GM12878 (cell line): ENCODE data around the gene RAD51B. TPM values are rescaled to one million over a fixed set of nuclear protein-coding genes. Genes with fewer than 3 reads are reported as not detected.

Experiments used
- ATAC-seq: fragments of 200-7000 bp; cut with Tn5 transposase; 3 replicates; pipeline ENCODE4 v1.9.1; 2020; ENCODE audit warnings: mild to moderate bottlenecking, moderate library complexity
- BruUV-seq: library from RNA; stranded (reverse); fragments of 400-500 nt; replicated peaks from 2 replicates; lab custom pipeline; 2021; lab: Mats Ljungman, UMichigan
- CTCF ChIA-PET: fragments of 300-600 bp; sonication (Branson Sonifier 250); formaldehyde crosslinking; extraction: SDS; loops from one replicate; lab custom pipeline; 2021; ENCODE audit warnings: inconsistent platforms; lab: Yijun Ruan, JAX
- POLR2A ChIA-PET: fragments of 350-600 bp; formaldehyde crosslinking; extraction: SDS; loops from one replicate; lab custom pipeline; 2021; ENCODE audit warnings: inconsistent platforms; lab: Charles Lee
- RAD21 ChIA-PET: fragments of 300-600 bp; sonication (Branson Sonifier 250); formaldehyde crosslinking; loops from one replicate; lab custom pipeline; 2023; ENCODE audit warnings: antibody characterized with exemption; ENCODE audit not compliant: unreplicated experiment; lab: Charles Lee
- SMC1A ChIA-PET: fragments of 300-600 bp; sonication (Branson Sonifier 250); formaldehyde crosslinking; loops from one replicate; lab custom pipeline; 2023; ENCODE audit not compliant: unreplicated experiment, uncharacterized antibody; lab: Charles Lee
- DNase-seq: peaks from one replicate; pipeline ENCODE4 v3.0.0-alpha.2; 2011; ENCODE audit warnings: low read depth, low spot score
- FAIRE-seq: peaks from 3 replicates; lab custom pipeline; 2011; peaks lifted over from hg19 to GRCh38; lab: Jason Lieb, UNC
- H2AFZ ChIP-seq: 2 replicates; pipeline ENCODE4 v1.6.0; 2011; ENCODE audit warnings: low read depth, low read length, control low read depth; ENCODE audit not compliant: control insufficient read depth
- H3K27ac ChIP-seq: 2 replicates; pipeline ENCODE4 v1.5.1; 2011; ENCODE audit warnings: control low read depth; ENCODE audit not compliant: control insufficient read depth, insufficient read depth
- H3K27me3 ChIP-seq, 2 experiments: replicated peaks in 1 of 2; 2 replicates each; pipeline versions ENCODE4 v1.6.0 to v1.6.1; 2011; ENCODE audit warnings: low read length in 1 of 2; ENCODE audit not compliant: control insufficient read depth in 2 of 2, insufficient read depth in 2 of 2
- H3K36me3 ChIP-seq, 2 experiments: 2 replicates each; pipeline ENCODE4 v1.5.1; 2011; ENCODE audit warnings: low read length in 1 of 2; ENCODE audit not compliant: control insufficient read depth in 2 of 2, insufficient read depth in 2 of 2
- H3K4me1 ChIP-seq: 2 replicates; pipeline ENCODE4 v1.6.1; 2011; ENCODE audit warnings: mild to moderate bottlenecking, low read length, moderate library complexity, mixed read lengths; ENCODE audit not compliant: control insufficient read depth, insufficient read depth
- H3K4me2 ChIP-seq: 2 replicates; pipeline ENCODE4 v1.6.0; 2011; ENCODE audit warnings: control low read depth; ENCODE audit not compliant: control insufficient read depth, insufficient read depth
- H3K4me3 ChIP-seq: fragments of 200-600 bp; sonication (generic); 2 replicates; pipeline ENCODE4 v1.5.1; 2016
- H3K79me2 ChIP-seq: 2 replicates; pipeline ENCODE4 v1.6.0; 2011; ENCODE audit warnings: low read length; ENCODE audit not compliant: control insufficient read depth, insufficient read depth
- H3K9ac ChIP-seq: 2 replicates; pipeline ENCODE4 v1.8.0; 2011; ENCODE audit warnings: low read length, control low read depth, mixed read lengths; ENCODE audit not compliant: control insufficient read depth, insufficient read depth
- H3K9me3 ChIP-seq: replicated peaks from 3 replicates; pipeline ENCODE4 v1.5.1; 2011; ENCODE audit warnings: mild to moderate bottlenecking, low read length; ENCODE audit not compliant: control insufficient read depth, insufficient read depth
- H4K20me1 ChIP-seq: 2 replicates; pipeline ENCODE4 v1.6.0; 2011; ENCODE audit not compliant: control insufficient read depth, insufficient read depth
- ASH2L ChIP-seq: fragments of 300-600, 200-600 bp; sonication (generic); IDR thresholded peaks from 2 replicates; pipeline ENCODE4 v1.6.1; 2017; ENCODE audit warnings: low read depth, mild to moderate bottlenecking, borderline replicate concordance
- ATF7 ChIP-seq: fragments of 450-650 bp; IDR thresholded peaks from 2 replicates; pipeline ENCODE4 v1.6.1; 2016; ENCODE audit warnings: low read depth, mild to moderate bottlenecking
- BCL11A ChIP-seq: IDR thresholded peaks from 2 replicates; pipeline ENCODE4 v1.6.1; 2011; ENCODE audit warnings: low read depth, low read length
- BMI1 ChIP-seq: fragments of 450-650 bp; IDR thresholded peaks from 2 replicates; pipeline ENCODE4 v1.6.1; 2016; ENCODE audit warnings: mild to moderate bottlenecking, moderate library complexity, borderline replicate concordance
- E2F8 ChIP-seq: fragments of 450-650 bp; IDR thresholded peaks from 2 replicates; pipeline ENCODE4 v1.6.1; 2018; ENCODE audit warnings: mild to moderate bottlenecking, low read depth, moderate library complexity; ENCODE audit not compliant: partially characterized antibody
- FOXM1 ChIP-seq: IDR thresholded peaks from 2 replicates; pipeline ENCODE4 v1.6.1; 2012; ENCODE audit warnings: low read depth, mild to moderate bottlenecking, inconsistent platforms, low read length, moderate library complexity
- HSF1 ChIP-seq: fragments of 150-350 bp; IDR thresholded peaks from 2 replicates; pipeline ENCODE4 v1.6.1; 2014; ENCODE audit warnings: mild to moderate bottlenecking, low read depth, low read length
- MYB ChIP-seq: fragments of 150-350 bp; IDR thresholded peaks from 2 replicates; pipeline ENCODE4 v1.6.1; 2014; ENCODE audit warnings: mild to moderate bottlenecking, low read depth, low read length, borderline replicate concordance
- NFIC ChIP-seq: IDR thresholded peaks from 2 replicates; pipeline ENCODE4 v1.6.1; 2012; ENCODE audit warnings: low read depth, mild to moderate bottlenecking, inconsistent platforms, low read length, moderate library complexity
- POLR2A ChIP-seq: IDR thresholded peaks from 2 replicates; pipeline ENCODE4 v1.6.1; 2011; ENCODE audit warnings: low read depth, mild to moderate bottlenecking, low read length
- POLR2AphosphoS5 ChIP-seq: IDR thresholded peaks from 2 replicates; pipeline ENCODE4 v1.6.1; 2011; ENCODE audit warnings: mild to moderate bottlenecking, low read length, inconsistent platforms
- RCOR1 ChIP-seq: conservative IDR thresholded peaks from 2 replicates; pipeline ENCODE4 v1.6.1; 2012; ENCODE audit warnings: low read depth, low read length, improper control_type of control experiment
- TCF12 ChIP-seq: IDR thresholded peaks from 2 replicates; pipeline ENCODE4 v1.6.1; 2011; ENCODE audit warnings: low read depth, mild to moderate bottlenecking, low read length
- ZSCAN29 ChIP-seq: fragments of 450-650 bp; IDR thresholded peaks from 2 replicates; pipeline ENCODE4 v1.6.1; 2017; ENCODE audit warnings: mild to moderate bottlenecking, moderate library complexity
- WGBS: methylation state at CpG from one replicate; pipeline ENCODE4 v1.1.6; 2016; ENCODE audit warnings: low lambda C conversion rate; ENCODE audit not compliant: insufficient replicate concordance, insufficient coverage; ENCODE audit errors: missing lambda C conversion rate; 5-methylcytosine and 5-hydroxymethylcytosine counted together
- in situ Hi-C: fragments of 300-500 bp; cut with MboI; formaldehyde crosslinking; loops from 9 replicates; pipeline ENCODE4 v1.14.3; 2018; ENCODE audit warnings: mixed read lengths
- intact Hi-C: fragments of 100-400 bp; cut with micrococcal nuclease; formaldehyde crosslinking; loops from one replicate; pipeline ENCODE4 v1.14.2; 2022; ENCODE audit not compliant: unreplicated experiment
- polyA plus RNA-seq, 11 experiments: library from polyadenylated mRNA; depleted of rRNA in 4 of 11; unstranded in 6 of 11; stranded (reverse) in 5 of 11; fragments of >200 nt; fragmentation: Nextera tagmentation in 4 of 11; fragmentation: Illumina TruSeq in 1 of 11; extraction: Ambion mirVana in 4 of 11; extraction: Trizol in 1 of 11; gene quantifications; 1 replicate in 1 of 11; 2 replicates in 10 of 11; pipeline versions ENCODE4 v1.2.1 to v1.2.3, GENCODE V29; 2011 to 2016; ENCODE audit warnings: inconsistent platforms in 2 of 11, missing spikeins in 2 of 11, low read depth in 1 of 11
- total RNA-seq, 4 experiments: library from RNA; depleted of rRNA in 3 of 4; stranded (reverse); fragments of >200 nt in 3 of 4; fragmentation: Illumina TruSeq in 1 of 4; extraction: Trizol in 1 of 4; gene quantifications; 2 replicates each; pipeline versions ENCODE4 v1.2.1 to v1.2.3, GENCODE V29; 2013 to 2021
- TF ChIP-seq, protein P1 (sequence below): fragments of 450-650 bp; IDR thresholded peaks from 2 replicates; pipeline ENCODE4 v1.6.1; 2016; ENCODE audit warnings: mild to moderate bottlenecking
- TF ChIP-seq, protein P2 (sequence below): fragments of 450-650 bp; IDR thresholded peaks from 2 replicates; pipeline ENCODE4 v1.6.1; 2016; ENCODE audit warnings: mild to moderate bottlenecking, moderate library complexity, borderline replicate concordance

The RAD51B gene
- total and polyA plus RNA-seq, 10 of the 15 experiments (the other 5 are each of a cell fraction or from before 2014, with no cell fraction given), result 9.8 to 26.8 (median 21.3) TPM

DNA sequence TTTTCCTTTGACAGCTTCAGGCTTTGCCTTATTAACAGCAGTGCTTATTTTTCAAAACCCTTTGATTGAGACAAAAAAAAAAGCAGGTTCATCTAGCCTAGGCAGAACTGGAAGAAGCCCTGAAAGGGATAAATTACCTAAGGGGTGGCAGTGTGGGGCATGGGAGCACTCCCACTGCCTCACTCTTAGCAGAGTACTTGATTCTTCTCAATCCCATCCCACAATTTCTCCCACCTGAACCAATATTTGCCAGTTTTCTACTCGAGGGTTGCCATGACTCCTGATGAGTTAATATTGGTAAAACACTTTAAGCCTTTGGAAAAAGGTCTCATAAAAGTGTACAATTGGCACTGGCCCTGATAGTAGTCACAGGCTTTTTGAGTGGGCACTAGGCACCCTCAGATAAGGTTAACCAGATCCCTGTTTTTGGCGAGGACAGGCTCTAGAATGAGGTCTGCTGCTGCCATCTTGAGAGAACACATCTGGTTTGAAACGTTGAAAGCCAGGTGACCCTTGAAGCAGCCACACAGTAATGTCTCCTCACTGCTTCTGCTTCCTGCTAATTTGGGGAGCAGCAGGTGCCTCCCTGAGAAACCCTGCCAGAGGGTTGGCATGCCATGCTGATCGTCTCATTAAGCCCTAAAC lies 320.0 kb downstream of the RAD51B start:
- intact Hi-C loops (no loop called here), in situ Hi-C loops (no loop called here)
- RAD21 ChIA-PET, result no interaction called here
- H3K27me3 ChIP-seq, result no peaks in the 10 kb centered on the region
- no peak for ATAC-seq
- WGBS, result 87% methylated on average over 4 of the region's 4 CpGs
- FAIRE-seq, result no peak
- no peak overlapping the region for H3K4me2 ChIP-seq
- POLR2A ChIA-PET, result no interaction called here
- no peaks in the 10 kb centered on the region for H3K79me2 ChIP-seq
- H3K36me3 ChIP-seq, result no peaks in the 10 kb centered on the region
- peaks cover 7% of the 10 kb centered on the region for H3K4me1 ChIP-seq
- CTCF ChIA-PET, result interaction anchor here (1.2 kb wide), 2 partner anchors 14 to 20 kb away, joined by 3 to 4 read pairs; no protein-coding TSS in a partner anchor
- no peak overlapping the region for H2AFZ ChIP-seq
- no peak for DNase-seq
- H3K9ac ChIP-seq, result no peak overlapping the region
- BruUV-seq, result no TSS peak
- SMC1A ChIA-PET, result interaction anchor here (1.0 to 2.4 kb wide), 2 partner anchors 10 to 16 kb away, joined by 3 to 8 read pairs; no protein-coding TSS in a partner anchor
- H3K27ac ChIP-seq, result no peak overlapping the region
- H3K4me3 ChIP-seq, result no peak overlapping the region
- H4K20me1 ChIP-seq, result no peaks in the 10 kb centered on the region
- no peaks in the 10 kb centered on the region for H3K9me3 ChIP-seq
- TF ChIP-seq HSF1, result no peak
- no peak for TF ChIP-seq NFIC
- TF ChIP-seq POLR2AphosphoS5, result no peak
- no peak for TF ChIP-seq BMI1
- TF ChIP-seq FOXM1, result no peak
- no peak for TF ChIP-seq POLR2A
- TF ChIP-seq ATF7, result no peak
- no peak for TF ChIP-seq ASH2L
- TF ChIP-seq ZSCAN29, result no peak
- TF ChIP-seq BCL11A, result no peak
- no peak for TF ChIP-seq RCOR1
- TF ChIP-seq, protein P1, sequence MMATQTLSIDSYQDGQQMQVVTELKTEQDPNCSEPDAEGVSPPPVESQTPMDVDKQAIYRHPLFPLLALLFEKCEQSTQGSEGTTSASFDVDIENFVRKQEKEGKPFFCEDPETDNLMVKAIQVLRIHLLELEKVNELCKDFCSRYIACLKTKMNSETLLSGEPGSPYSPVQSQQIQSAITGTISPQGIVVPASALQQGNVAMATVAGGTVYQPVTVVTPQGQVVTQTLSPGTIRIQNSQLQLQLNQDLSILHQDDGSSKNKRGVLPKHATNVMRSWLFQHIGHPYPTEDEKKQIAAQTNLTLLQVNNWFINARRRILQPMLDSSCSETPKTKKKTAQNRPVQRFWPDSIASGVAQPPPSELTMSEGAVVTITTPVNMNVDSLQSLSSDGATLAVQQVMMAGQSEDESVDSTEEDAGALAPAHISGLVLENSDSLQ, result no peak
- no peak for TF ChIP-seq E2F8
- TF ChIP-seq TCF12, result no peak
- no peak for TF ChIP-seq MYB
- TF ChIP-seq, protein P2, sequence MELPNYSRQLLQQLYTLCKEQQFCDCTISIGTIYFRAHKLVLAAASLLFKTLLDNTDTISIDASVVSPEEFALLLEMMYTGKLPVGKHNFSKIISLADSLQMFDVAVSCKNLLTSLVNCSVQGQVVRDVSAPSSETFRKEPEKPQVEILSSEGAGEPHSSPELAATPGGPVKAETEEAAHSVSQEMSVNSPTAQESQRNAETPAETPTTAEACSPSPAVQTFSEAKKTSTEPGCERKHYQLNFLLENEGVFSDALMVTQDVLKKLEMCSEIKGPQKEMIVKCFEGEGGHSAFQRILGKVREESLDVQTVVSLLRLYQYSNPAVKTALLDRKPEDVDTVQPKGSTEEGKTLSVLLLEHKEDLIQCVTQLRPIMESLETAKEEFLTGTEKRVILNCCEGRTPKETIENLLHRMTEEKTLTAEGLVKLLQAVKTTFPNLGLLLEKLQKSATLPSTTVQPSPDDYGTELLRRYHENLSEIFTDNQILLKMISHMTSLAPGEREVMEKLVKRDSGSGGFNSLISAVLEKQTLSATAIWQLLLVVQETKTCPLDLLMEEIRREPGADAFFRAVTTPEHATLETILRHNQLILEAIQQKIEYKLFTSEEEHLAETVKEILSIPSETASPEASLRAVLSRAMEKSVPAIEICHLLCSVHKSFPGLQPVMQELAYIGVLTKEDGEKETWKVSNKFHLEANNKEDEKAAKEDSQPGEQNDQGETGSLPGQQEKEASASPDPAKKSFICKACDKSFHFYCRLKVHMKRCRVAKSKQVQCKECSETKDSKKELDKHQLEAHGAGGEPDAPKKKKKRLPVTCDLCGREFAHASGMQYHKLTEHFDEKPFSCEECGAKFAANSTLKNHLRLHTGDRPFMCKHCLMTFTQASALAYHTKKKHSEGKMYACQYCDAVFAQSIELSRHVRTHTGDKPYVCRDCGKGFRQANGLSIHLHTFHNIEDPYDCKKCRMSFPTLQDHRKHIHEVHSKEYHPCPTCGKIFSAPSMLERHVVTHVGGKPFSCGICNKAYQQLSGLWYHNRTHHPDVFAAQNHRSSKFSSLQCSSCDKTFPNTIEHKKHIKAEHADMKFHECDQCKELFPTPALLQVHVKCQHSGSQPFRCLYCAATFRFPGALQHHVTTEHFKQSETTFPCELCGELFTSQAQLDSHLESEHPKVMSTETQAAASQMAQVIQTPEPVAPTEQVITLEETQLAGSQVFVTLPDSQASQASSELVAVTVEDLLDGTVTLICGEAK, result no peak
